Lower leg skin (tissue), 3 donors: ENCODE data around the gene PIK3CB.

Experiments
- POLR2A ChIP-seq, 2 donors: fragments of 450-650 bp; IDR thresholded peaks; one replicate each; pipeline ENCODE4 v1.6.1; 2016 to 2017; ENCODE audit warnings: antibody characterized with exemption in 2 of 2, mild to moderate bottlenecking in 1 of 2, moderate library complexity in 1 of 2
- TF ChIP-seq, protein P1 (sequence below), 3 donors: fragments of 450-650 bp; IDR thresholded peaks; one replicate each; pipeline ENCODE4 v1.5.1; 2016; ENCODE audit warnings: antibody characterized with exemption in 3 of 3, mild to moderate bottlenecking in 3 of 3, moderate library complexity in 2 of 3

DNA sequence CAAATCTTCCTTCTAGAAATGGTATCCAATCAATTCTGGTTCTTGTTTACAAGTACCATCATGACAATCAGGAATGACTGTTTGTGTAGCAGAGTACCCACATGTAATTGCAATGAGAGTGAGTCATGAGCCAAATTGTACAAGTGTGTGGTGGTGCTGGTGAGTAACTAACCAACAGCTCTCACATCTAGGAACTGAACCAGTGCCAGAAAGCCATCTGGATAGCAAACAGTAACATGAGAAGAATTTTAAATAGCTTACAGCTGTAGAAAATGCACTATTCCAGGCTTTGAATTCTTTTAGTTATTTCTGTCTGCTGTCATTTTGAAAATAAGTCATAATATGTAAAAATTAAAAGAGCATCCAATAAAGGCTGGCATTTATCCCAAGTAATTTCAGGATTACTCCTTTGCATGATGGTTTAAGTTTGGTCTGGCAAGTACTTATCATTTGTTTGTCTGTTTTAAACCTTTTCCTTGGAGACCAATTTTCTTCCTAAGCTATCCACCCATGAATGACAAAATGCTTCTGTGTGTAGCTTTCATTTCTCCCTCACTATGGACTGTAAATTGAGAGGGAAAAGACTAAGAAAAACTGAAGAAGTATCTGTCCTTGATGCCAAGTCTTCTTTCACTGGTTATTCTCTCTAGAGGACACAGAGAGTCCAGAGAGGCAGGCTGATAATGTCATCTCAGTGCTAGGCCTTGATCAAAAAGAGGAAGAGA, 60.0 kb downstream of the PIK3CB start:
- TF ChIP-seq, protein P1, sequence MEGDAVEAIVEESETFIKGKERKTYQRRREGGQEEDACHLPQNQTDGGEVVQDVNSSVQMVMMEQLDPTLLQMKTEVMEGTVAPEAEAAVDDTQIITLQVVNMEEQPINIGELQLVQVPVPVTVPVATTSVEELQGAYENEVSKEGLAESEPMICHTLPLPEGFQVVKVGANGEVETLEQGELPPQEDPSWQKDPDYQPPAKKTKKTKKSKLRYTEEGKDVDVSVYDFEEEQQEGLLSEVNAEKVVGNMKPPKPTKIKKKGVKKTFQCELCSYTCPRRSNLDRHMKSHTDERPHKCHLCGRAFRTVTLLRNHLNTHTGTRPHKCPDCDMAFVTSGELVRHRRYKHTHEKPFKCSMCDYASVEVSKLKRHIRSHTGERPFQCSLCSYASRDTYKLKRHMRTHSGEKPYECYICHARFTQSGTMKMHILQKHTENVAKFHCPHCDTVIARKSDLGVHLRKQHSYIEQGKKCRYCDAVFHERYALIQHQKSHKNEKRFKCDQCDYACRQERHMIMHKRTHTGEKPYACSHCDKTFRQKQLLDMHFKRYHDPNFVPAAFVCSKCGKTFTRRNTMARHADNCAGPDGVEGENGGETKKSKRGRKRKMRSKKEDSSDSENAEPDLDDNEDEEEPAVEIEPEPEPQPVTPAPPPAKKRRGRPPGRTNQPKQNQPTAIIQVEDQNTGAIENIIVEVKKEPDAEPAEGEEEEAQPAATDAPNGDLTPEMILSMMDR (IDR thresholded peaks at IDR 0.05): no peak
- no peak for TF ChIP-seq POLR2A (IDR thresholded peaks at IDR 0.05)
